A549 treated with RU486 at 1 μM for 4 hours (cell line): ENCODE measurements around the gene LGR6. TPM values are rescaled to one million over a fixed set of nuclear protein-coding genes. Genes with fewer than 3 reads are reported as not detected.

Experiments used
- total RNA-seq: library from RNA; stranded (reverse); fragments of 200-300 nt; extraction: Qiagen RNA extraction; gene quantifications from 5 replicates; pipeline ENCODE4 v1.2.3, GENCODE V29; 2022; ENCODE audit warnings: low read depth

LGR6 gene, protein sequence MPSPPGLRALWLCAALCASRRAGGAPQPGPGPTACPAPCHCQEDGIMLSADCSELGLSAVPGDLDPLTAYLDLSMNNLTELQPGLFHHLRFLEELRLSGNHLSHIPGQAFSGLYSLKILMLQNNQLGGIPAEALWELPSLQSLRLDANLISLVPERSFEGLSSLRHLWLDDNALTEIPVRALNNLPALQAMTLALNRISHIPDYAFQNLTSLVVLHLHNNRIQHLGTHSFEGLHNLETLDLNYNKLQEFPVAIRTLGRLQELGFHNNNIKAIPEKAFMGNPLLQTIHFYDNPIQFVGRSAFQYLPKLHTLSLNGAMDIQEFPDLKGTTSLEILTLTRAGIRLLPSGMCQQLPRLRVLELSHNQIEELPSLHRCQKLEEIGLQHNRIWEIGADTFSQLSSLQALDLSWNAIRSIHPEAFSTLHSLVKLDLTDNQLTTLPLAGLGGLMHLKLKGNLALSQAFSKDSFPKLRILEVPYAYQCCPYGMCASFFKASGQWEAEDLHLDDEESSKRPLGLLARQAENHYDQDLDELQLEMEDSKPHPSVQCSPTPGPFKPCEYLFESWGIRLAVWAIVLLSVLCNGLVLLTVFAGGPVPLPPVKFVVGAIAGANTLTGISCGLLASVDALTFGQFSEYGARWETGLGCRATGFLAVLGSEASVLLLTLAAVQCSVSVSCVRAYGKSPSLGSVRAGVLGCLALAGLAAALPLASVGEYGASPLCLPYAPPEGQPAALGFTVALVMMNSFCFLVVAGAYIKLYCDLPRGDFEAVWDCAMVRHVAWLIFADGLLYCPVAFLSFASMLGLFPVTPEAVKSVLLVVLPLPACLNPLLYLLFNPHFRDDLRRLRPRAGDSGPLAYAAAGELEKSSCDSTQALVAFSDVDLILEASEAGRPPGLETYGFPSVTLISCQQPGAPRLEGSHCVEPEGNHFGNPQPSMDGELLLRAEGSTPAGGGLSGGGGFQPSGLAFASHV
- 0.38 to 1.1 TPM (median 0.74 TPM) in 5 replicates for total RNA-seq

DNA sequence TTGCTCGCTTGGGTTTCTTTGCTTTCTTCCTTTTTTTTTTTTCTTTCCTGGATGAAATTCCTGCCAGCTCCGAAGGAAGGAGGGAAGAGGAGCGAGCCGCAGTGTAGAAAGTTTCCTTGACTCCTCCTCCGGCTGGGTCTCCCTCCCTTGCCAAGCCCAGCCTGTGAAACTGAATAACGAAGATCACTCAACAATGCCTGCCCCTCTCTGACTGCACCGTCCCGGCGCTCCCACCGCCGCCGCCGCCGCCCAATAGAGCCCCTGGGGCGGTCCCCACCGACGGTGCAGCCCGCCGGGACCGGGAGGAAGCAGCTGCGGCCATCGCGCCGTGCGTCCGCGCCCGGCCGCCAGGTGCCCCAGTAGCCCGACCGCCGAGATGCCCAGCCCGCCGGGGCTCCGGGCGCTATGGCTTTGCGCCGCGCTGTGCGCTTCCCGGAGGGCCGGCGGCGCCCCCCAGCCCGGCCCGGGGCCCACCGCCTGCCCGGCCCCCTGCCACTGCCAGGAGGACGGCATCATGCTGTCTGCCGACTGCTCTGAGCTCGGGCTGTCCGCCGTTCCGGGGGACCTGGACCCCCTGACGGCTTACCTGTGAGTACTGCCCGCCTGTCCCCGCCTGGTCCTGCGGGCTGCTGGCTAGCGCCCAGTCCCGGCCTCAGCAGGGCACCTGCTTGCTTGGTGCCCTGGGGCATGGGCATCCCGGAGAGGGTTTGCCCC, at the start of gene LGR6:
LGR6 (plus strand) TSS at position 186 of the 714 bp plus-strand sequence; CDS start at position 377, 191 bp downstream.

DNA sequence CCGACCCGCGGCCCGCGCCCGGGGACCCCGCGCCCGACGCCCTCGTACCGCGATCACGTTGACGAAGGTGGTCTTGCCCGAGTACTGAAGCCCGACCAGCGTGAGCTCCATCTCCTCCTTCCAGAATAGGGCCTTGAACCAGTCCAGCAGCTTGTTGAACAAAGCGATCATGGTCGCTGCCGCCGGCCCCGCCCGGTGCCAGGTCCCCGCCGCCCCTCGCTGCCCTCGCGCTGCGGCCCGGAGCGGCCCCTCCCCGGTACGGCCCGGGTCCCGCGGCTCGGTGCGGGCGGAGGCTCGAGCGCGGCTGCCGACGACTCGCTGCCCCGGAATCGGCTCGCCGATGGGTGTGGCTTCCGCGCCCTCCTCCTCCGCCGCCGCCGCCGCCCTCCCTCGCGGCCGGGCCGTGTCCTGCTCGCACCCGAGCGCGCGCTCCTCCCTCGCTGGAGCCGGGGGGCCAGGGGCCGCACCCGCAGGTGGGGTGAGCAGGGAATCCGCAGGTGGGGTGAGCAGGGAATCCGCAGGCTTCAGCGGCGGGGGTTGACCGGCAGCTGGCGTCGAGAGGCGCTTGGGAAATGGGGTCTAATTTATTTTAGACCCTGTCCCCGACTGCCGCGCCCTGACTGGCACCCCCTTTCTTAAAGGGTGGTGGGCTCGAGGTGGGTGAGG, 49.1 kb upstream of the LGR6 start, which contains the start of gene ARL8A:
ARL8A (minus strand) TSS at position 336 of the 666 bp plus-strand sequence; CDS start at position 171, 165 bp downstream.

DNA sequence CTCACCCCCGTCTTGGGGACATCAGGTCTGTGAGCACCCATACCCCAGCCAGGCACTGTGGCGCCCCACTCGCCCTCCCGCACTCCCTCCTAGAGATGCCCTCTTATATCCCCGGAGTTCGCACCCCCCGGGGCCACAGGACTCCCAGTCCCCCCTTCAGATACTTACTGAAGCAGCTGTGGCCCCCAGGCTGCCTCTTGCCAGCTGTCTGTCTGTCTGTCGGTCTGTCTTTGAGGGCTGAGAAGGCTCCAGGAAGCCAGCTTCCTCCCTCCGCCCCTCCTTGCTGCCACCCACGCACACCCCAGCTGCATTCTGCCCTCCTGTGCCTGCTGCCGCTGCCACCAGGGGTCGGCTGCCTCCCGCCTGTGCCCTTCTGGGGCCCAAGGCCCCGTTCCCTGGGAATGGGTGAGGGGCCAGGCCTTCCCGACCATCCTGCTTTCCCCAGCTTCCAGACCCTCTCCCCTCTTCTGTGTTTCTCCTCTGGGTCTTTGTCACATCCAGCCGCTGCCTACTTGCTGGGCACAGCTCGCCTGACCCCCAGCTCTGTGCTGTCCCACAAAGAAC, 33.1 kb upstream of the LGR6 start, which contains the start of gene PTPN7:
PTPN7 (minus strand) TSS at position 226 of the 564 bp plus-strand sequence. CDS start 1,200 bp downstream, outside the sequence.

DNA sequence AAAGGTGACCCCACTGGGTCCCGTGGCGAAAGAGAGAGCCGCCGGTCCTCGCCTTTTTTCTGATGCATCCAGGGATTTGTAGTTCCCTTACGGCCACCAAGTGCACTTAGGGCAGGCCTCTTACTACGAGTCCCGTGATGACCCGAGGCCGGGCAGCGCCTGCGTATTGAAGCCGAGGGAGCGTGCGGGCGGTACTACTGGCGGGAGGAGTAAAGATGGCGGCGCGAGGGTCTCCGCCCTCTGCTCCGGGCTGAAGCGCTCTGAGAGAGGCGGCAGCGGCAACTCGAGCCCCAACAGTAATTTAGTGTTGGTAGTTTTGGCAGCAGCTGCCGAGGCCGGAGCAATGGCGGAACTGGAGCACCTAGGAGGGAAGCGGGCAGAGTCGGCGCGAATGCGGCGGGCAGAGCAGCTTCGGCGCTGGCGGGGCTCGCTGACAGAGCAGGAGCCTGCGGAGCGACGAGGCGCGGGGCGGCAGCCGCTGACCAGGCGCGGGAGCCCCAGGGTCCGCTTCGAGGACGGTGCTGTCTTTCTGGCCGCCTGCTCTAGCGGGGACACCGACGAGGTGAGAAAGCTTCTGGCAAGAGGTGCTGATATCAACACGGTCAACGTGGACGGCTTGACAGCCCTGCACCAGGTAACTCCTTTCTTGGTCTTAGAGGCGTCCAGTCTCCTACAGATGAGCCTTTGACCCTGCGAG, 155.1 kb downstream of the LGR6 start, which contains the start of gene PPP1R12B:
PPP1R12B (plus strand) TSS at position 191 of the 697 bp plus-strand sequence; CDS start at position 344, 153 bp downstream.

Other genes with a start within 250 kb of the LGR6 start
- 0.05 TPM in 1 of 5 replicates, not detected in the others for gene LMOD1, start 247.3 kb upstream of the LGR6 start, total RNA-seq
- 91.4 to 146 TPM (median 102 TPM) in 5 replicates for gene TIMM17A, start 238.3 kb upstream of the LGR6 start, total RNA-seq
- gene RNPEP, start 211.2 kb upstream of the LGR6 start, total RNA-seq = 85.2 to 91.6 TPM (median 88.6 TPM) in 5 replicates
- 217 to 287 TPM (median 256 TPM) in 5 replicates for gene ELF3, start 183.2 kb upstream of the LGR6 start, total RNA-seq
- 0.14 to 0.19 TPM (median 0.16 TPM) in 5 replicates for gene GPR37L1, start 70.9 kb upstream of the LGR6 start, total RNA-seq
- 39.9 to 52.8 TPM (median 47.6 TPM) in 5 replicates for gene ARL8A, start 49.1 kb upstream of the LGR6 start, total RNA-seq
- gene PTPN7, start 33.2 kb upstream of the LGR6 start, total RNA-seq = 0.13 TPM in 1 of 5 replicates, not detected in the others
- 73.6 to 83.8 TPM (median 82.8 TPM) in 5 replicates for gene UBE2T, start 148.1 kb downstream of the LGR6 start, total RNA-seq
- gene PPP1R12B, start 154.9 kb downstream of the LGR6 start, total RNA-seq = 0.95 to 2.9 TPM (median 2.2 TPM) in 5 replicates